Measurements from ENCODE around the gene SLC25A13. TPM values are rescaled to one million over a fixed set of nuclear protein-coding genes. Genes with fewer than 3 reads are reported as not detected.

Gene SLC25A13
- total and polyA plus RNA-seq, 9 of the 15 experiments (the other 6 are each of a cell fraction or from before 2014, with no cell fraction given) = 21.4 to 80.2 (median 58.7) TPM

- TF ChIP-seq, protein P1, sequence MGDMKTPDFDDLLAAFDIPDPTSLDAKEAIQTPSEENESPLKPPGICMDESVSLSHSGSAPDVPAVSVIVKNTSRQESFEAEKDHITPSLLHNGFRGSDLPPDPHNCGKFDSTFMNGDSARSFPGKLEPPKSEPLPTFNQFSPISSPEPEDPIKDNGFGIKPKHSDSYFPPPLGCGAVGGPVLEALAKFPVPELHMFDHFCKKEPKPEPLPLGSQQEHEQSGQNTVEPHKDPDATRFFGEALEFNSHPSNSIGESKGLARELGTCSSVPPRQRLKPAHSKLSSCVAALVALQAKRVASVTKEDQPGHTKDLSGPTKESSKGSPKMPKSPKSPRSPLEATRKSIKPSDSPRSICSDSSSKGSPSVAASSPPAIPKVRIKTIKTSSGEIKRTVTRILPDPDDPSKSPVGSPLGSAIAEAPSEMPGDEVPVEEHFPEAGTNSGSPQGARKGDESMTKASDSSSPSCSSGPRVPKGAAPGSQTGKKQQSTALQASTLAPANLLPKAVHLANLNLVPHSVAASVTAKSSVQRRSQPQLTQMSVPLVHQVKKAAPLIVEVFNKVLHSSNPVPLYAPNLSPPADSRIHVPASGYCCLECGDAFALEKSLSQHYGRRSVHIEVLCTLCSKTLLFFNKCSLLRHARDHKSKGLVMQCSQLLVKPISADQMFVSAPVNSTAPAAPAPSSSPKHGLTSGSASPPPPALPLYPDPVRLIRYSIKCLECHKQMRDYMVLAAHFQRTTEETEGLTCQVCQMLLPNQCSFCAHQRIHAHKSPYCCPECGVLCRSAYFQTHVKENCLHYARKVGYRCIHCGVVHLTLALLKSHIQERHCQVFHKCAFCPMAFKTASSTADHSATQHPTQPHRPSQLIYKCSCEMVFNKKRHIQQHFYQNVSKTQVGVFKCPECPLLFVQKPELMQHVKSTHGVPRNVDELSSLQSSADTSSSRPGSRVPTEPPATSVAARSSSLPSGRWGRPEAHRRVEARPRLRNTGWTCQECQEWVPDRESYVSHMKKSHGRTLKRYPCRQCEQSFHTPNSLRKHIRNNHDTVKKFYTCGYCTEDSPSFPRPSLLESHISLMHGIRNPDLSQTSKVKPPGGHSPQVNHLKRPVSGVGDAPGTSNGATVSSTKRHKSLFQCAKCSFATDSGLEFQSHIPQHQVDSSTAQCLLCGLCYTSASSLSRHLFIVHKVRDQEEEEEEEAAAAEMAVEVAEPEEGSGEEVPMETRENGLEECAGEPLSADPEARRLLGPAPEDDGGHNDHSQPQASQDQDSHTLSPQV (IDR thresholded peaks at IDR 0.05) = no peak
- TF ChIP-seq KDM1A (IDR thresholded peaks at IDR 0.05) (no peak), HNRNPK (IDR thresholded peaks at IDR 0.05; ENCODE audit: low read depth, low read length, poor library complexity, severe bottlenecking) (no peak), ESRRB (CRISPR knock-in tag; IDR thresholded peaks at IDR 0.05; ENCODE audit: borderline replicate concordance) (no peak), SMARCE1 (IDR thresholded peaks at IDR 0.05) (peak; percentile 33; the same call in 1 of the 2 replicates), POLR2AphosphoS2 (IDR thresholded peaks at IDR 0.05; ENCODE audit: low read length) (no peak), TRIM24 (IDR thresholded peaks at IDR 0.05) (0 out of 4 replicates have a peak, but pooled peaks of 1 of the 2 experiments have one; percentile 7), ZNF41 (CRISPR knock-in tag; conservative IDR thresholded peaks at IDR 0.05) (no peak), NFIC (IDR thresholded peaks at IDR 0.05) (no peak), PCBP2 (IDR thresholded peaks at IDR 0.05; ENCODE audit: low read depth, low read length, poor library complexity, severe bottlenecking) (no peak), ZNF316 (IDR thresholded peaks at IDR 0.05) (no peak), ZNF277 (CRISPR knock-in tag; IDR thresholded peaks at IDR 0.05; ENCODE audit: borderline replicate concordance) (no peak), ZFP36 (IDR thresholded peaks at IDR 0.05; ENCODE audit: low read depth, low read length, partially characterized antibody) (no peak), RBM39 (optimal IDR thresholded peaks at IDR 0.05; ENCODE audit: low read depth, low read length) (no peak), ZNF354B (CRISPR knock-in tag; IDR thresholded peaks at IDR 0.05) (no peak), MTA3 (IDR thresholded peaks at IDR 0.05; ENCODE audit: borderline replicate concordance) (no peak), EHMT2 (IDR thresholded peaks at IDR 0.05) (0 out of 2 replicates have a peak, but pooled peaks have one; percentile 4), CHD1 (IDR thresholded peaks at IDR 0.05; ENCODE audit: low read length) (no peak)
- TF ChIP-seq, protein P2, sequence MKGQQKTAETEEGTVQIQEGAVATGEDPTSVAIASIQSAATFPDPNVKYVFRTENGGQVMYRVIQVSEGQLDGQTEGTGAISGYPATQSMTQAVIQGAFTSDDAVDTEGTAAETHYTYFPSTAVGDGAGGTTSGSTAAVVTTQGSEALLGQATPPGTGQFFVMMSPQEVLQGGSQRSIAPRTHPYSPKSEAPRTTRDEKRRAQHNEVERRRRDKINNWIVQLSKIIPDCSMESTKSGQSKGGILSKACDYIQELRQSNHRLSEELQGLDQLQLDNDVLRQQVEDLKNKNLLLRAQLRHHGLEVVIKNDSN (CRISPR knock-in tag; IDR thresholded peaks at IDR 0.05) = no peak
- TF ChIP-seq, protein P3, sequence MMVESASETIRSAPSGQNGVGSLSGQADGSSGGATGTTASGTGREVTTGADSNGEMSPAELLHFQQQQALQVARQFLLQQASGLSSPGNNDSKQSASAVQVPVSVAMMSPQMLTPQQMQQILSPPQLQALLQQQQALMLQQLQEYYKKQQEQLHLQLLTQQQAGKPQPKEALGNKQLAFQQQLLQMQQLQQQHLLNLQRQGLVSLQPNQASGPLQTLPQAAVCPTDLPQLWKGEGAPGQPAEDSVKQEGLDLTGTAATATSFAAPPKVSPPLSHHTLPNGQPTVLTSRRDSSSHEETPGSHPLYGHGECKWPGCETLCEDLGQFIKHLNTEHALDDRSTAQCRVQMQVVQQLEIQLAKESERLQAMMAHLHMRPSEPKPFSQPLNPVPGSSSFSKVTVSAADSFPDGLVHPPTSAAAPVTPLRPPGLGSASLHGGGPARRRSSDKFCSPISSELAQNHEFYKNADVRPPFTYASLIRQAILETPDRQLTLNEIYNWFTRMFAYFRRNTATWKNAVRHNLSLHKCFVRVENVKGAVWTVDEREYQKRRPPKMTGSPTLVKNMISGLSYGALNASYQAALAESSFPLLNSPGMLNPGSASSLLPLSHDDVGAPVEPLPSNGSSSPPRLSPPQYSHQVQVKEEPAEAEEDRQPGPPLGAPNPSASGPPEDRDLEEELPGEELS (CRISPR knock-in tag; IDR thresholded peaks at IDR 0.05; ENCODE audit: borderline replicate concordance) = no peak
- TF ChIP-seq, protein P4, sequence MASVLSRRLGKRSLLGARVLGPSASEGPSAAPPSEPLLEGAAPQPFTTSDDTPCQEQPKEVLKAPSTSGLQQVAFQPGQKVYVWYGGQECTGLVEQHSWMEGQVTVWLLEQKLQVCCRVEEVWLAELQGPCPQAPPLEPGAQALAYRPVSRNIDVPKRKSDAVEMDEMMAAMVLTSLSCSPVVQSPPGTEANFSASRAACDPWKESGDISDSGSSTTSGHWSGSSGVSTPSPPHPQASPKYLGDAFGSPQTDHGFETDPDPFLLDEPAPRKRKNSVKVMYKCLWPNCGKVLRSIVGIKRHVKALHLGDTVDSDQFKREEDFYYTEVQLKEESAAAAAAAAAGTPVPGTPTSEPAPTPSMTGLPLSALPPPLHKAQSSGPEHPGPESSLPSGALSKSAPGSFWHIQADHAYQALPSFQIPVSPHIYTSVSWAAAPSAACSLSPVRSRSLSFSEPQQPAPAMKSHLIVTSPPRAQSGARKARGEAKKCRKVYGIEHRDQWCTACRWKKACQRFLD (CRISPR knock-in tag; IDR thresholded peaks at IDR 0.05) = peak; percentile 18; the same call in 1 of the 2 replicates
Measured at GRCh38 chr7:96322373-96322695, 436 bp upstream of the SLC25A13 start (continued).

Measured in K562 (cell line).